RCC 7860 (cell line): ENCODE results near the gene ARHGAP25.

Source experiments
- DNase-seq: peaks from one replicate; pipeline ENCODE4 v3.0.0-alpha.2; 2015; ENCODE audit warnings: low spot score
- FAIRE-seq: peaks from 2 replicates; lab custom pipeline; 2012; peaks lifted over from hg19 to GRCh38; lab: Jason Lieb, UNC

The ARHGAP25 gene, protein sequence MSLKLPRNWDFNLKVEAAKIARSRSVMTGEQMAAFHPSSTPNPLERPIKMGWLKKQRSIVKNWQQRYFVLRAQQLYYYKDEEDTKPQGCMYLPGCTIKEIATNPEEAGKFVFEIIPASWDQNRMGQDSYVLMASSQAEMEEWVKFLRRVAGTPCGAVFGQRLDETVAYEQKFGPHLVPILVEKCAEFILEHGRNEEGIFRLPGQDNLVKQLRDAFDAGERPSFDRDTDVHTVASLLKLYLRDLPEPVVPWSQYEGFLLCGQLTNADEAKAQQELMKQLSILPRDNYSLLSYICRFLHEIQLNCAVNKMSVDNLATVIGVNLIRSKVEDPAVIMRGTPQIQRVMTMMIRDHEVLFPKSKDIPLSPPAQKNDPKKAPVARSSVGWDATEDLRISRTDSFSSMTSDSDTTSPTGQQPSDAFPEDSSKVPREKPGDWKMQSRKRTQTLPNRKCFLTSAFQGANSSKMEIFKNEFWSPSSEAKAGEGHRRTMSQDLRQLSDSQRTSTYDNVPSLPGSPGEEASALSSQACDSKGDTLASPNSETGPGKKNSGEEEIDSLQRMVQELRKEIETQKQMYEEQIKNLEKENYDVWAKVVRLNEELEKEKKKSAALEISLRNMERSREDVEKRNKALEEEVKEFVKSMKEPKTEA

DNA sequence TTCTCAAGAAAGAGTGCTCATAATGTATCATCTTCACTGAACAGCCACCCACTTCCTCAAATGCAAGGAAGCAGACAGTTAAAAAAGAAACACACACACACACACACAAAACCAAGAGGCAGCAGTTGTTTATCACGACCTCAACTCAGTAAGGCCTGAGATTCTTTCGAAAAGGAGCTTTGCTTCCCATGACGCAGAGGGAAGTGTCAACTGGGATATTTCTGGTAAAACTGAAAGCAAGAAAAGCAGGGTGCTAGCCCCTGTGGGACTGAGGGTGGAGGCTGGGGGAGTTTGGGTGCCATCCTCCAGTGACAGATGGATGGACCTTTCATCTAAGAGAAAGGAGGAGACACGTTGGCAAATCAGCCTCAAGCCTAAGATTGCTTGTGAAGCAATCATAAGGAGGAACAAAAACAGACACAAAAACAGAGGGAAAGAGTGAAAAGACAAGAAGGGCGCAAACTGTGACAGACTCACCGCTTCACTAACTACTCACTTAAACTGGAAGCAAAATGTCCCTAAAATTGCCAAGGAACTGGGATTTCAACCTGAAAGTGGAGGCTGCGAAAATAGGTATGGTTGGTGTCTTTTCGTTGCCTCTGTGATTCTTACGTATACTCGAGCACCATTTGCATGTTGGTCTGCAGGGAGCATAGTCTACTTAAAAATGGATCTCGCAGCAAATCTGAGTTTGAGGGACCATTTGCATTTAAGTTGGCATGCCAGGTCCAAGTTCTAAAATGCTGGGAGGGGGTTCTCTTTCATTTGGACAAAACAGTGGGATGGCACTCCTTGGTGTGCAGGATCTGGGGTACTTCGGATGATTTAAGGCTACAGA lies at the start of gene ARHGAP25:
Gene ARHGAP25, plus strand, starts transcription at position 124 of the 838 bp plus-strand sequence. Its CDS starts 389 bp downstream, at position 513.
- DNase-seq (no peak), FAIRE-seq (no peak)

DNA sequence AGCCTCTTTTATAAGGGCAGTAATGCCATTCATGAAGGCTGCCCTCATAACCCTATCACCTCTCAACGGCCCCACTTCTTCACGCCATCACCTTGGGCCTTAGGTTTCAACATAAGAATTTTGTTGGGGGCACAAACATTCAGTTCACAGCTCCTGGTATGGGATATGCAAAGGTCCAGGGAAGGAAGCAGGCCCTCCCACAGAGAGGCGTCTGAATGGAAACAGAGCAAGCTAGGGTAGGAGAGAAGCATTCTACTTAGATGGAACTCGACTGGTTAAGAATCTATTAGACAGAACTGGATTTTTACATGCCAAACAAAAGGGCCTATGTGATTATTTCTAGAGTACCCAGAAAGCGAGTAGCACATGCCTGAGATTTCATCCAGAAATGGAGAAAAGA lies 48.4 kb upstream of the ARHGAP25 start:
- DNase-seq (no peak), FAIRE-seq (no peak)

DNA sequence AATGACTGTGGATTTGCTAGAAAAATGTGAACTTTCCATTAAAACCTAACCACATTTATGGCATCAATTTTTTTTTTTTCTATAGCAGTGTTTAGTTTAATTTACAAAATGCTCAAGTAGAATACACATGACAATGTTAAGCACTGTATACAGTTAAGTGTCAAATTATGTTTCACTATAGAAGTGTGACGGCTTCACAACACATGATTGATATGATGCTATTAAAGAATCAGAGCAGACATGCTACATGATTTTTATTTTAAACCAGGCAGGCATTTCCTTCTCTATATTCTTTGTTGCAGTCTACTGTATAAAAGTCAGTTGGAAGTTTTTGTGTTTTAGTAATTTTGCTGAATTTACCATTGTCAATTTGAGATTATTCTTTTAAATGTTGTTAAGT lies 47.6 kb upstream of the ARHGAP25 start:
- FAIRE-seq (no peak), DNase-seq (no peak)

DNA sequence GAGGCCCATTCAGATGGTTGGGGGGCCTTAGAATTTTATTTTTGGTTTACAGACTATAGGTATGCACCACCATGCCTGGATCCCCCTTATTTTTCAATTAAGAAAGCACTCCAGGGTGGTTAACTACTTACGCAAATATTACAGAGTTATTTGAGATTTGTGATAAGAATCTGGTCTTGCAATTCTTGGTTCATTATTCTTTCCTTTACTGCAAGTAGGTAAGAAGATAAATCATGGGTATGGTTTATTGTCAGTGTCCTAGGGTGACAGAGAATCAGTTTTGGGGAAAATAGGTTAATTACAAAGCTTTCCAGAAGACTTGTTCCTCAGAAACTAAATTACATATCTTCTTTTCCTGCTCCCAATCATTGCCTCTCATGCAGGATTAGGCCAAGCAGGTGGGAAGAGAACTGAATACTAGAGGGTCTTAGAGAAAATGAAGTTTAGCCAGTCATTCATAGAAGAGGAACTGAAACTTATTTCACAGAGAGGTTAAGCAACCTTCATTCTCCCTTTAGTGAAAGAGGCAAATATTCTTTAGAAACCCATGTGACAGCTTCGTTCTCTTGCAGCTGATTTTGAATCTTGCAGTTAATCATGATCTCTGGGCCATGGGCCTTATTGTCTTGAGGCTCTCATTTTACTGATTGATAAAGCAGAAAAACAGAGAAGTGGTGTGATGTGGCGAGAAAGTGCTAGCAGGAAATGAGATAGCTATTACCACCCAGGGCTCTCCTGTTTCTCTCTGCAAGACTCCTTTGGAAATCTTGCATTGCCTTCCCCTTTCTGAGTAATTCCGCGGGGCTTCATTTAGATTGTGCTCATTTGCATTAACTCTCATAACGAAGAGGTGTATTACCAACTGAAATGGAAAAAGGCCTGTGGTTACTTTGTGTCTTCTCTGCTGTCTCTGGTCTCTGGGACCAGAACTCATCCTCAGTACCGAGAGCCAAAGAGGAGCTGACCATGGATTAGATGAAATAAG lies 44.8 kb upstream of the ARHGAP25 start:
- no peak for FAIRE-seq
- no peak for DNase-seq

DNA sequence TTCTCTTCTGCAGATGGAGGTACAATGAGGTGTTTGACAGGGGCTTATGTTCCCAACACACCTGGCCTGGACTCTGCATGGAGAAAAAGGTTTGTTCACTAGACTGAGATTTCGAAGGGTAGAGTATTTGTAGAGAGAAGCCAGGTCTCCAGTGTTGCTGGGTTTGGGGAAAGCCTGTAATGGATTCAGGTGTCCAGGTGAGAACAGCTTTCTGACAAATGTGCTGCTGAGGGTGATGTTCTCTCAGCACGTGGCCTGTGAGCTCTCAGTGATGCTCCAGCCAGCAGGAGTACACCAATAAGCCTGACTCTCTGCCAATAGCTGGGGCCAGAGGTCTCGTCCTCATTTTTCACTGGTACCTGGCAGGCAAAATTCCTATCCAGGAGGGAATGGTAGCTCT lies 43.8 kb upstream of the ARHGAP25 start:
- DNase-seq = no peak
- no peak for FAIRE-seq

DNA sequence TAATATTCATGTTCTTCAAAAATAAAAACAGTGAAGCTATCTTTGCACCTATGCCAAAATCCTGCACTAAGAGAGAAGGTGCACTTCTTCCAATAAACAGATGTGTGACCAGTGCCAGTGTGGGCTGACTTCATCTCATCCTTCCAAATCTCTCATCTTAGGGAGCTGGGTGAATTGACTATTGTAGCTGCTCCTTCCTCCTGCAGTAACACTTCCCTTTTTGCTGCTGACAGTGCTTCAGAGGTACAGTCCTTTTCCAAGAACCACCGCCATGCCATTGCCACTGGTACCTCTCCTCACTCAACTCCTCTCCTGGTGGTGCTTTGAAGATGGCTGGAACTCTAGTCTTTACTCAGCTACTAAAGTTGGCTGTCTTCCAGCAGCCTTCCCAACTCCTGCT lies 42.1 kb upstream of the ARHGAP25 start:
- FAIRE-seq (no peak), DNase-seq (no peak)

DNA sequence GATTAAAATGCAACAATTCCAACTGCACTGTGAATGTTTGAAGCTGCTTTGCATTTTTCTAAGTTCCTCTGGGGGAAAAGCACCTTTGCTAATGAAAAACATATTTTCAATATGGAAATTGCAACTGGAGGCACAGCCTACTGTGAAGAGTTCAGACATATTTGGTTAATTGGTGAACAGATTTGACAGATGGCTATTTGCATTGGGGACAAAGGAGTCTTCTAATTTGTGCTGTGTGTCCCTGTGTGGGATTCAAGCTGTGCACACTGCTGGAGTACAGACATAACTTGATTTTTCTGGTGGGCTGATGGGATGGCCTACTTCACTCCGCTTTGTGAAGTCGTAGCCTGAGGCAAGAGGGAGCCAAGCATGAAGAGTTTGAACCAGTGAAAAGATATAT lies 40.7 kb upstream of the ARHGAP25 start:
- DNase-seq (no peak), FAIRE-seq (no peak)

DNA sequence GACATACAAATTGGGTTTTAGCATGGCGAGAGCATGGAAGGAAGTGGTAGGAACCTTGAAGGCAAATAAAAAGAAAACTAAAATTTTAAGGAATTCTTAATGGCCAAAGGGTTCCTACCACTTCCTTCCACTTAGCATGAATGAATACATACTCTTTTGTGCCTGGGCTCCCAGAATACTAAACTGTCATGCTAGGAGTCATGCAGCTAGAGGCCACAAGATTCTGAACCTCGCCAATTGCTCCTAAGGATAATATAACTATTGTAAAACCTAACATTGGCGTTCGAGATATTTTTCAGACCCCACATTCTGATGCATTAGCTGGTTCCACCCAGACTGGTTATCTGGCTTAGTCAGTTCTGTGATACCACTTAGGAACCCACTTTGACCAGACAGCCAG lies 38.6 kb upstream of the ARHGAP25 start:
- no peak for FAIRE-seq
- no peak for DNase-seq

DNA sequence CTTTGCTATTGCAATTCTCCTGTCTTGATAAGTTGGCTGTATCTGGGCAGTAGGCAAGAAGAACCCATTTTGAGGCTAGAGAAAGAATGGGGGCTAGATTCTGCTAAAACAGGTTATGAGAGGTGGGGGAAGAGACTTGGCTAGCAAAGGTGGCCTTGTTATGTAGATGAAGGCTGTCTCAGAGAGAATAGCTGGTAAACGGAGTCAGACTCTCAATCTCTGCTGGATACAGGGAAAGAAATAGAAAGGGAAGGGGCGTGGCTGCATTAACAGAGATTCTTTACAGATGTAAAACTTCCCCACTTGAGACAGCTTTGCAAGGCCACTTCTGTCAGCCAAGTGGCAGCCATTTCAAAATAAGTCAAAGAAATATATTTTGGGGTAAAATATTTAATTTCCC lies 38.1 kb upstream of the ARHGAP25 start:
- FAIRE-seq (no peak), DNase-seq (no peak)

DNA sequence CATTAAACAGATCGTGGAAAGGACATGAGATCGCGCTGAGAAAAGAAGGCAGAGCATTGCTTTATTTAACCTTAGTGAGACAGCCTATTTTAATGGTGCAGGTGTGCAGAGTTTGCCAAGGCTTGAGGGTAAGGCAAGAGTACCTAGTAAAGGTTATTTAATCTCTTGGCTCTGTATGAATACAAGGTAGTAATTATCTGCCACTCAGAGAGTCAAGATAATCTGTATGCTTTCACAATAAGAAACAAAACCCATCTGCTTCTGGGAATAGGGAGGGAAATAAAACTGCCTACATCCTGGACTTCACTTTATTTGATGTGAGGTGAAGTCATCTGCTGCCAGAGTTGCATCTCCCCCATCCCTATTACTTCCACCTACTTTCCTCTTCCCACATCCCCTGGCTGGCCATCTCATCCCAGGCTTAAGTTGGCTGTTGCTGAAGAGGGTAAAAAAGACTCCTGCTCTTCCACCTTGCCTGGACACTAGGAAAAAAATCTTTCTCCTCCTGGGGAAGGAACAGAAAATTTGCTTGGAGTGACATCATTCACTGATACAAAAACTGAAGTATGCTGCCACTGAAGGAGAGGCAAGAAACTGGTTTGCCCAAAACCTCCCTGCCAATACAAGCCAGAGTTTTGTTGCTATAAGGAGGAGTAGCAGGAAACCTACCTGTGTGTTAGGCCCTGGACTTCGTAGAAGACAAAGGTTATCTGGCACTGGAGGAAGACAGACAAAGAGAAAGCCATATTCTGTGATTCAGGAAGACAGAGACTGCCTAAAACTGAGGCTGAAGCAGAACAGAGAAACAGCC lies 35.8 kb upstream of the ARHGAP25 start:
- no peak for DNase-seq
- FAIRE-seq = no peak

DNA sequence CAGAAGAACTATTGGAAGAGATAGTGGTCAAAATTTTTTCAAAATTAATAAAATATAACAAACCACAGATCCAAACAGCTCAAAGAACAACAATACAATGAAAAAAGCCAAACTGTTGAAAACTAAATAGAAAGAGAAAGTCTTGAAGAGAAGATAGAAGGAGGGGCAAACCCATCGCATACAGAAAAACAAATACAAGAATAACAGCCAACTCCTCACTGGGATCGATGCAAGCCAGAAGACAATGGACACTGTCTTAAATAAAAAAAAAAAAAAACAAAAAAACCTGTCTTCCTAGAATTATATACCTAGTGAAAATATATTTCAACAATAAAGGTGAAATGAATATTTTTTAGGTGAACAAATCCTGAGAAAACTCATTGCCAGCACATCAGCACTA lies 34.1 kb upstream of the ARHGAP25 start:
- no peak for DNase-seq
- no peak for FAIRE-seq

DNA sequence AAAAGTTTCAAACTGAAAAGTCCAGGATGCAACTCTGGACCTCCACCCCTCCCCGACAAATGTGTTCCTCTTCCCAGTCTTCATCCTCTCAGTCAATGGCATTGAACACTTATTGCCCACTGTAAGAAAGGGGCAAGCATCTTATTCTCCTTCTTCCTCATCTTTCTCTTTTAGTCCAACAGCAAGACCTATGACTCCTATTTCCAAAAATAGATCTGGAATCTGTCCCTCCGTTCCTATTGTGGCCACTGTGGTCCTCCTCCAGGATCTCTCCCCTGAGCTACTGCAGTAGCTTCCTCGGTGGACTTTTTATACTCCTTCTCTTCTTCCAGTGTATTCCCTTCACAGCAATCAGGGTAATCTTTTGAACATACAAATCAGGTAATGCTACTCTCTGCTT lies 28.0 kb upstream of the ARHGAP25 start:
- DNase-seq (no peak), FAIRE-seq (no peak)

DNA sequence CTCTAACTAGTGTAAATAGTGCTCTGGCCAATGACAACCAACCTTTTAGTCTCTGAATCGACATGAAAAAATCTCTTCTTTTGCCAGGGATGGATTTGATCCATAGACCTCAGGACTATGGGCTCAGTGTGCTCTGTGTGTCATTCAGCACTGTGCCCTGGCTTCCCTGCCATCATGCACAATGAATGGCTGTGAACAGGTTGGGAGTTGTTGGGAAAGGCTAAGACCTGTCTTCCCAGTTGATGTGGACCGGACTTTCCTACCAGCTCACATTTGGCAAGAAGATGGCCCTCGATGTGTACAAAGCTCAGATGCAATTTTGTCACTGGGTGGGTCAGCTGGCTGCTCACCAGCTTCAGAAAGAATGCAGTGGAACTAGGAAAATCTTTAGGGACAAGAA lies 26.0 kb upstream of the ARHGAP25 start:
- DNase-seq (no peak), FAIRE-seq (no peak)

DNA sequence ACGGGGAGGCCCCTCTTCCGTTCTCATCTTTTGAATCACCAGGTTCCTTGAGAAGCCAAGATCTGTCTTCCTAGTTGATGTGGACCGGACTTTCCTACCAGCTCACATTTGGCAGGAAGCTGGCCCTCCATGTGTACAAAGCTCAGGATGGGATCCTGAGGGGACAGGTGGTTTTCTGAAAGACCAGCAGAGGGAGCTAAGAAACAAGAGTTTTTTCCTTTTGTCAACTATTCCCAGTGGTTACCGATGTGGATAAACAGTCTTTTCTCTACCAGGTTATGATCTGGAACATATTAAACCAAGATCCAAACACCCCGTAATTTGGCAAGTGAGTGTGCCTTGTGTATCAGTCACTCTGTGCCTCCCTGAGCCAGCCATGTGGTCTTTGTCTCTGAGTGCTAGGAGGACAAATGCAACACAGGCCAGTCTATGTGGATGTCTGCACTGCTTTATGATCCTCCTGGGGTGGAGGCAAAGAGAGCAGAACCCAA lies 25.1 kb upstream of the ARHGAP25 start:
- DNase-seq (peak; percentile 20), FAIRE-seq (no peak)

DNA sequence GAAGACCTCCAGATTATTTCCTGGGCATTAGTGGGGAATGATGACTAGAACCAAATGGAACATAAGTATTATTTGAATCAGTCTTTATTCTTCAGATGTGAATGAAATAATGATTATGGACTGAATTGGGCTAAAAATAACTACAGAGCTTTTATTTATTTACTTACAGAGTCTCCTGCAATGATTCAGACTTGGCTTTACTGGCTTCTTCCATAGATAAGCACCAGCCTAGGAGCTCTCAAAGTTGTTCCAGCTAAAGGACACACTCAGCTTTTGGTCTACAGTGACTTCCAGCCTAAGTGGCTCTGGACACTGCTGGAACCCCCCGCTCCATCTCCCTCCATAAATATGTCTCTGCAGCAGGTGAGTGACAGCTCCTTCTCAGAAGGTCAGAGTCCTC lies 24.3 kb upstream of the ARHGAP25 start:
- FAIRE-seq = no peak
- DNase-seq = no peak

DNA sequence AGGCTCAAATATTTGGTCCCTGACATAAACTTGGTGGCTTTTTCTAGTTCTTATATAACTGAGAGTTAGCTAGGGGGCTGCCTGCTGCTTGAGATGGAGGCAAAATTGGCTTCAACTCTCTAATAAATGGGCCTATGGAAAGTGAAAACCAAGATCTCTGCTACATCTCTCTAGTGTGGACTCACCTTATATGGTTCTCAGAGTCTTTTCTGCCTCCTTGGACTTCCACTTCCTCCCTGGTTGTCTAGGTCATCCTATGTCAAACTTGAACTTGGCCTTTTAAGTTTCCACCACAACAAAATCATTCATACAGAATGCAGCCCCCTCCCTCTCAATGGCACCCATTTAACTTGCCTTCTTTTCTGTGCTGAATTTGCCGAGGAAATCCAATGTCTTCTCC lies 23.9 kb upstream of the ARHGAP25 start:
- no peak for FAIRE-seq
- no peak for DNase-seq

DNA sequence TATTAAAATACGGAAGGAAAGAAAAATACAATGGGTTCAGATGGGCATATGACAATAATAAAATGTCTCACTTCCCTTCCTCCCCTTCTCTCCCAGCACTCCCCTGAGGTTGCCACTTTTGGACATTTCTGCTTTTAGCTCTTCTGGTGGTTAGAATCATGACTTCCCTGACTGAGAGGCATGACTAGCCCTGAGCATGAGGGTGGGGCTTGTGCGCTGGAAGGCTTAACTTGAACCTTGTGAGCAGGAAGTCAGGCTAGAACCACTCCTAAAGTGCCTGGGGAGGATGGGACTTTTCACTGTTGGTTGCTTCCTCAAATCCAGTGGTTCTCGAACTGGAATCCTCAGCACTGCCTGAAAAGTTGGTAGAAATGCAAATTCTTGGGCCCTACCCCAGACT lies 19.7 kb upstream of the ARHGAP25 start:
- FAIRE-seq = no peak
- DNase-seq = no peak

DNA sequence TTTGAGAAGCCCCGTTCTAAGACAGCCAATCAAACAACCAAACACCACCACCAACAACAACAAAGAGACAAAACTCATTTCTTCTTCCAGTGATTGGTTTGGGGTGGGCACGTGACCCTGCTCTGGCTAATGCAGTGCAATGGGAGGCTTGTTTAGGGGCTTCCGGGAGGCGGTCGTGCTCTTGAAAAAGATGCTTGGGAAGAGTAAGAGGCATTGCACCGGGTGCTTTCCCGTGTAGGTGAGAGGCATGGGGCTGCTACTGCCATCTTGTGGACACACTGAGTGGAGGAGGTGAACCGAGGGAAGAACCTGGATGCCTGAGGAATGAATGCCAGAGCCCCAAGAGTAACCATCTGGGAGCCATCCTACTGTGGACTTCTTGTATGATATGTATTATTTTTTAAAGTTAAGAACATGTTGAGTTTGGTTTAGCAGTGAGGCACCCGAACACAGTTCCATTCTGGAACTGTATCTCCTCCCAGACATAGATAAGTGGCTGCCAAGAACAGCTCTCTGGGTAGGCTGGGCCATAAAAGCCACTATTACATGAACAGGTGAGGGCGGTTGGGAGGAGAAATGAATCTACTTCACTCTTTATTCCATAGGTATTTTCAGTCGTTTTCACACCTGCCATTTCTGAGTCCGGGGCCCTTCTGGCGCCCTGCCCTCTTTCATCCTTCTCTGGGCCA lies 19.1 kb upstream of the ARHGAP25 start:
- peak; percentile 37 for DNase-seq

More for the DNA sequence above, 19.1 kb upstream of the ARHGAP25 start:
- FAIRE-seq = no peak
